Neural cell (in vitro differentiated cells): Measurements from ENCODE around the gene PREPL. TPM values are rescaled to one million over a fixed set of nuclear protein-coding genes. Genes with fewer than 3 reads are reported as not detected.

ENCODE experiments used
- H2AFZ ChIP-seq: fragments of 200-600, 300-800 bp; sonication (generic), shearing (Covaris generic); 2 replicates; pipeline ENCODE4 v1.6.0; 2014; ENCODE audit warnings: low read depth, mild to moderate bottlenecking, antibody characterized with exemption, low read length, moderate library complexity
- H3F3A ChIP-seq: fragments of 200-600 bp; shearing (Covaris generic); 2 replicates; pipeline ENCODE4 v1.6.1; 2016; ENCODE audit warnings: mild to moderate bottlenecking, moderate library complexity, mixed read lengths, antibody characterized with exemption, low read length; ENCODE audit not compliant: insufficient read depth, poor library complexity, severe bottlenecking
- H3K27ac ChIP-seq: fragments of 200-600, 300-800 bp; sonication (generic), shearing (Covaris generic); 2 replicates; pipeline ENCODE4 v1.5.1; 2014; ENCODE audit warnings: mild to moderate bottlenecking, low read length, moderate library complexity
- H3K27me3 ChIP-seq: fragments of 300-800, 200-600 bp; sonication (generic), shearing (Covaris generic); 2 replicates; pipeline ENCODE4 v1.6.0; 2014; ENCODE audit warnings: mild to moderate bottlenecking, low read depth, low read length, moderate library complexity; ENCODE audit not compliant: insufficient read depth
- H3K36me3 ChIP-seq: fragments of 300-800, 200-600 bp; sonication (generic), shearing (Covaris generic); 2 replicates; pipeline ENCODE4 v1.5.1; 2014; ENCODE audit warnings: mild to moderate bottlenecking, antibody characterized with exemption, low read length, moderate library complexity; ENCODE audit not compliant: insufficient read depth
- H3K4me2 ChIP-seq: fragments of 300-800, 200-600 bp; sonication (generic), shearing (Covaris generic); 2 replicates; pipeline ENCODE4 v1.6.0; 2014; ENCODE audit warnings: mild to moderate bottlenecking, low read length
- H3K4me3 ChIP-seq: fragments of 300-800, 200-600 bp; sonication (generic), shearing (Covaris generic); 2 replicates; pipeline ENCODE4 v1.5.1; 2014; ENCODE audit warnings: mild to moderate bottlenecking, low read length, moderate library complexity
- H3K79me2 ChIP-seq: fragments of 200-600 bp; shearing (Covaris generic); replicated peaks from 2 replicates; pipeline ENCODE4 v1.6.0; 2014; ENCODE audit warnings: mild to moderate bottlenecking, low read length, moderate library complexity; ENCODE audit not compliant: insufficient read depth
- H3K9ac ChIP-seq: fragments of 300-800, 200-600 bp; sonication (generic), shearing (Covaris generic); 2 replicates; pipeline ENCODE4 v1.6.1; 2016; ENCODE audit warnings: mild to moderate bottlenecking, low read length, mixed read lengths
- H3K9me2 ChIP-seq: fragments of 200-600 bp; shearing (Covaris generic); 2 replicates; pipeline ENCODE4 v1.6.1; 2016; ENCODE audit warnings: mild to moderate bottlenecking, low read length, mixed read lengths; ENCODE audit not compliant: insufficient read depth
- H3K9me3 ChIP-seq: fragments of 200-600, 300-800 bp; sonication (generic), shearing (Covaris generic); 2 replicates; pipeline ENCODE4 v1.6.1; 2016; ENCODE audit warnings: mild to moderate bottlenecking, mixed run types, low read length, moderate library complexity, mixed read lengths
- H4K20me1 ChIP-seq: fragments of 200-600 bp; shearing (Covaris generic); 2 replicates; pipeline ENCODE4 v1.6.1; 2016; ENCODE audit warnings: mild to moderate bottlenecking, mixed run types; ENCODE audit not compliant: insufficient read depth
- CTCF ChIP-seq: fragments of 450-650 bp; IDR thresholded peaks from 2 replicates; pipeline ENCODE4 v1.5.1; 2014; ENCODE audit warnings: antibody characterized with exemption, mild to moderate bottlenecking, moderate library complexity; ENCODE audit not compliant: poor library complexity, severe bottlenecking
- EP300 ChIP-seq: fragments of 450-650 bp; conservative IDR thresholded peaks from 2 replicates; pipeline ENCODE4 v1.6.1; 2014; ENCODE audit warnings: antibody characterized with exemption, mild to moderate bottlenecking, moderate library complexity; ENCODE audit not compliant: poor library complexity, severe bottlenecking
- EZH2 ChIP-seq: fragments of 200-600, 300-800 bp; shearing (Covaris generic), sonication (generic); IDR thresholded peaks from 2 replicates; pipeline ENCODE4 v1.6.1; 2014; ENCODE audit warnings: antibody characterized with exemption, low read length, borderline replicate concordance, mild to moderate bottlenecking; ENCODE audit not compliant: insufficient read depth, poor library complexity, severe bottlenecking
- MXI1 ChIP-seq: fragments of 450-650 bp; conservative IDR thresholded peaks from 2 replicates; pipeline ENCODE4 v1.6.1; 2014; ENCODE audit warnings: antibody characterized with exemption, mild to moderate bottlenecking; ENCODE audit not compliant: poor library complexity, severe bottlenecking
- POLR2AphosphoS5 ChIP-seq: IDR thresholded peaks from 2 replicates; pipeline ENCODE4 v1.6.1; 2012
- RAD21 ChIP-seq: fragments of 450-650 bp; conservative IDR thresholded peaks from 2 replicates; pipeline ENCODE4 v1.6.1; 2014; ENCODE audit warnings: antibody characterized with exemption, mild to moderate bottlenecking, moderate library complexity
- REST ChIP-seq: IDR thresholded peaks from 2 replicates; pipeline ENCODE4 v1.6.1; 2012; ENCODE audit warnings: borderline replicate concordance
- SMC3 ChIP-seq: fragments of 450-650 bp; conservative IDR thresholded peaks from 2 replicates; pipeline ENCODE4 v1.6.1; 2014; ENCODE audit warnings: antibody characterized with exemption, mild to moderate bottlenecking, moderate library complexity; ENCODE audit not compliant: poor library complexity
- TAF1 ChIP-seq: IDR thresholded peaks from 2 replicates; pipeline ENCODE4 v1.6.1; 2012; ENCODE audit warnings: low read depth
- polyA plus RNA-seq: library from polyadenylated mRNA; depleted of rRNA; stranded (reverse); fragments of >200 nt; gene quantifications from 2 replicates; pipeline ENCODE4 v1.2.3, GENCODE V29; 2014

PREPL gene
- polyA plus RNA-seq, 1 donor from 2014 or later: 236 TPM

GRCh38 chr2:44280869-44281268, 80.4 kb downstream of the PREPL start:
- Histone ChIP-seq H3K9ac (no peak overlapping the region), H3K4me2 (no peak overlapping the region), H3K27ac (no peak overlapping the region), H4K20me1 (no peaks in the 10 kb centered on the region), H3K4me3 (no peak overlapping the region), H3K9me3 (no peaks in the 10 kb centered on the region), H3K9me2 (no peaks in the 10 kb centered on the region), H3K36me3 (no peaks in the 10 kb centered on the region), H2AFZ (no peak overlapping the region), H3K27me3 (no peaks in the 10 kb centered on the region), H3K79me2 (no peaks in the 10 kb centered on the region), H3F3A (no peaks in the 10 kb centered on the region)
- no peak for TF ChIP-seq SMC3
- TF ChIP-seq MXI1: no peak
- TF ChIP-seq EZH2: no peak
- TF ChIP-seq RAD21: no peak
- no peak for TF ChIP-seq CTCF
- TF ChIP-seq REST: no peak
- TF ChIP-seq EP300: no peak
- no peak for TF ChIP-seq POLR2AphosphoS5
- no peak for TF ChIP-seq TAF1

- Histone ChIP-seq H3K27me3 (no peaks in the 10 kb centered on the region), H3K27ac (no peak overlapping the region), H3K79me2 (no peaks in the 10 kb centered on the region), H4K20me1 (no peaks in the 10 kb centered on the region), H3K4me2 (no peak overlapping the region), H3K9ac (no peak overlapping the region), H3F3A (no peaks in the 10 kb centered on the region), H3K4me3 (no peak overlapping the region), H3K9me2 (no peaks in the 10 kb centered on the region), H2AFZ (no peak overlapping the region), H3K36me3 (no peaks in the 10 kb centered on the region), H3K9me3 (no peaks in the 10 kb centered on the region)
- TF ChIP-seq TAF1 (no peak), REST (no peak), POLR2AphosphoS5 (no peak), EZH2 (no peak), MXI1 (no peak), EP300 (no peak), CTCF (no peak), SMC3 (no peak), RAD21 (no peak)
These were observed 83.8 kb downstream of the PREPL start for GRCh38 chr2:44277541-44277940.
